Liver (tissue), 9 donors: Measurements from ENCODE around the gene SLU7. TPM values are rescaled to one million over a fixed set of nuclear protein-coding genes. Genes with fewer than 3 reads are reported as not detected.

Experiments
- DNase-seq: peaks from one replicate; pipeline ENCODE4 v3.0.0-alpha.2; 2017; ENCODE audit warnings: low spot score
- H3K27ac ChIP-seq, 2 donors: one replicate each; pipeline ENCODE4 v1.7.0; 2013; ENCODE audit warnings: inconsistent platforms in 2 of 2, low read length in 2 of 2, control low read depth in 1 of 2, low read depth in 1 of 2, mild to moderate bottlenecking in 1 of 2
- H3K27me3 ChIP-seq, 4 donors: one replicate each; pipeline versions ENCODE4 v1.6.1 to v1.7.0; 2013; ENCODE audit warnings: low read length in 3 of 4, inconsistent platforms in 1 of 4, mild to moderate bottlenecking in 1 of 4, moderate library complexity in 1 of 4; ENCODE audit not compliant: control insufficient read depth in 4 of 4, insufficient read depth in 4 of 4
- H3K36me3 ChIP-seq, 4 donors: one replicate each; pipeline versions ENCODE4 v1.6.1 to v1.7.0; 2013; ENCODE audit warnings: low read length in 3 of 4, mild to moderate bottlenecking in 3 of 4, low read depth in 1 of 4, moderate library complexity in 1 of 4; ENCODE audit not compliant: control insufficient read depth in 4 of 4, insufficient read depth in 3 of 4
- H3K4me1 ChIP-seq, 4 donors: one replicate each; pipeline versions ENCODE4 v1.6.1 to v1.7.0; 2013; ENCODE audit warnings: low read length in 3 of 4, mild to moderate bottlenecking in 3 of 4, moderate library complexity in 1 of 4; ENCODE audit not compliant: control insufficient read depth in 4 of 4, insufficient read depth in 4 of 4
- H3K4me3 ChIP-seq, 3 donors: one replicate each; pipeline versions ENCODE4 v1.6.1 to v1.7.0; 2013; ENCODE audit warnings: low read length in 3 of 3, control low read depth in 1 of 3, low read depth in 1 of 3, mild to moderate bottlenecking in 1 of 3
- H3K9ac ChIP-seq, 2 donors: one replicate each; pipeline ENCODE4 v1.7.0; 2013; ENCODE audit warnings: low read length in 2 of 2, mild to moderate bottlenecking in 2 of 2, moderate library complexity in 2 of 2, control low read depth in 1 of 2, low read depth in 1 of 2
- H3K9me3 ChIP-seq, 4 donors: one replicate each; pipeline versions ENCODE4 v1.6.1 to v1.7.0; 2013; ENCODE audit warnings: low read length in 3 of 4; ENCODE audit not compliant: control insufficient read depth in 4 of 4
- ATF3 ChIP-seq: IDR thresholded peaks from 2 replicates; pipeline ENCODE4 v1.6.1; 2016; ENCODE audit warnings: antibody characterized with exemption
- EGR1 ChIP-seq, 2 donors: IDR thresholded peaks; 2 replicates each; pipeline ENCODE4 v1.6.1; 2016 to 2018; ENCODE audit warnings: antibody characterized with exemption in 2 of 2, low read depth in 2 of 2
- FOXA1 ChIP-seq: IDR thresholded peaks from 2 replicates; pipeline ENCODE4 v1.6.1; 2016; ENCODE audit warnings: antibody characterized with exemption
- FOXA2 ChIP-seq: IDR thresholded peaks from 2 replicates; pipeline ENCODE4 v1.6.1; 2016; ENCODE audit warnings: antibody characterized with exemption
- GABPA ChIP-seq, 2 donors: IDR thresholded peaks in 1 of 2; conservative IDR thresholded peaks in 1 of 2; 2 replicates each; pipeline ENCODE4 v1.6.1; 2016; ENCODE audit warnings: antibody characterized with exemption in 2 of 2, mild to moderate bottlenecking in 1 of 2, moderate library complexity in 1 of 2
- HNF4A ChIP-seq, 2 donors: conservative IDR thresholded peaks; 2 replicates each; pipeline ENCODE4 v1.6.1; 2016; ENCODE audit warnings: antibody characterized with exemption in 2 of 2, mild to moderate bottlenecking in 2 of 2
- HNF4G ChIP-seq: IDR thresholded peaks from 2 replicates; pipeline ENCODE4 v1.6.1; 2016; ENCODE audit warnings: antibody characterized with exemption
- JUND ChIP-seq, 2 donors: IDR thresholded peaks; 2 replicates each; pipeline ENCODE4 v1.6.1; 2016; ENCODE audit warnings: antibody characterized with exemption in 2 of 2
- RXRA ChIP-seq, 2 donors: IDR thresholded peaks; 2 replicates each; pipeline ENCODE4 v1.6.1; 2017 to 2018; ENCODE audit warnings: antibody characterized with exemption in 2 of 2, mild to moderate bottlenecking in 1 of 2
- SP1 ChIP-seq: IDR thresholded peaks from 2 replicates; pipeline ENCODE4 v1.6.1; 2018; ENCODE audit warnings: antibody characterized with exemption, mild to moderate bottlenecking
- YY1 ChIP-seq: IDR thresholded peaks from 2 replicates; pipeline ENCODE4 v1.6.1; 2016; ENCODE audit warnings: antibody characterized with exemption, mild to moderate bottlenecking
- WGBS: extraction: QIAGEN DNeasy Blood & Tissue Kit; methylation state at CpG from one replicate; pipeline ENCODE4 v1.1.7; 2013; 5-methylcytosine and 5-hydroxymethylcytosine counted together
- polyA plus RNA-seq, 2 donors: library from polyadenylated mRNA; stranded (reverse) in 1 of 2; unstranded in 1 of 2; fragments of 200-250 nt in 1 of 2; fragments of >200 nt in 1 of 2; fragmentation: Nextera tagmentation in 1 of 2; extraction: Ambion mirVana in 1 of 2; gene quantifications; one replicate each; pipeline versions ENCODE4 v1.2.1 to v1.2.3, GENCODE V29; 2013 to 2015
- total RNA-seq, 2 donors: library from RNA; depleted of rRNA; stranded (reverse); fragments of >200 nt; gene quantifications; one replicate each; pipeline ENCODE4 v1.2.3, GENCODE V29; 2014
- TF ChIP-seq, protein P1 (sequence below): IDR thresholded peaks from 2 replicates; pipeline ENCODE4 v1.6.1; 2016; ENCODE audit warnings: antibody characterized with exemption, mild to moderate bottlenecking
- TF ChIP-seq, protein P2 (sequence below): IDR thresholded peaks from 2 replicates; pipeline ENCODE4 v1.6.1; 2016; ENCODE audit warnings: antibody characterized with exemption
- TF ChIP-seq, protein P3 (sequence below): fragments of 150-350 bp; IDR thresholded peaks from 2 replicates; pipeline ENCODE4 v1.5.1; 2017; ENCODE audit warnings: improper control_type of control experiment, low read depth, low read length; ENCODE audit not compliant: missing input control
- donor health status: healthy.
- donor health status: healthy.
- donor health status: healthy.
- donor health status: healthy.
- donor health status: healthy.

The SLU7 gene
- total and polyA plus RNA-seq, 4 donors, result 7.1 to 21.8 (median 17.6) TPM

DNA sequence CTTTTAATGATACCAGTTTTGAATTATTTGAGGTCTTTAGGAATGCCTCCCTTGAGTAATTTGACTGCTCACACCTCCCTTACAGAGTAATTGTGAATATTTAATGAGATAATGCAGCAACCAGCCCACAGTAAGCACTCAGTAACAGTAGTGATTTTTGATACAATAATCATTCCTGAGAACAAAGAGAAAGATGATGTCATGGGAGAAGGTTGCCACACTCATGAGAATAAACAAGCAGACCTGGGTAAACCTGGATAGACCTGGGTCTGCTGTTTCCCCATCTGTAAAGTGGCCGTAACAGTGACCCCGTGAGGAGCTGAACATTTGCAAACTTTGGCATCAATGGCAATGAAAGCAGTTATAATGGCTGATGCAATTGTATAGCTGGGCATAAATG lies 52.7 kb downstream of the SLU7 start:
- no peak overlapping the region for H3K9ac ChIP-seq
- no peak for TF ChIP-seq ATF3
- TF ChIP-seq HNF4G, result no peak
- TF ChIP-seq RXRA (IDR thresholded peaks at IDR 0.05), result no peak
- no peak for TF ChIP-seq EGR1 (IDR thresholded peaks at IDR 0.05; ENCODE audit: low read depth in 2 of 2)
- TF ChIP-seq SP1, result no peak
- TF ChIP-seq YY1, result no peak
- TF ChIP-seq, protein P1, sequence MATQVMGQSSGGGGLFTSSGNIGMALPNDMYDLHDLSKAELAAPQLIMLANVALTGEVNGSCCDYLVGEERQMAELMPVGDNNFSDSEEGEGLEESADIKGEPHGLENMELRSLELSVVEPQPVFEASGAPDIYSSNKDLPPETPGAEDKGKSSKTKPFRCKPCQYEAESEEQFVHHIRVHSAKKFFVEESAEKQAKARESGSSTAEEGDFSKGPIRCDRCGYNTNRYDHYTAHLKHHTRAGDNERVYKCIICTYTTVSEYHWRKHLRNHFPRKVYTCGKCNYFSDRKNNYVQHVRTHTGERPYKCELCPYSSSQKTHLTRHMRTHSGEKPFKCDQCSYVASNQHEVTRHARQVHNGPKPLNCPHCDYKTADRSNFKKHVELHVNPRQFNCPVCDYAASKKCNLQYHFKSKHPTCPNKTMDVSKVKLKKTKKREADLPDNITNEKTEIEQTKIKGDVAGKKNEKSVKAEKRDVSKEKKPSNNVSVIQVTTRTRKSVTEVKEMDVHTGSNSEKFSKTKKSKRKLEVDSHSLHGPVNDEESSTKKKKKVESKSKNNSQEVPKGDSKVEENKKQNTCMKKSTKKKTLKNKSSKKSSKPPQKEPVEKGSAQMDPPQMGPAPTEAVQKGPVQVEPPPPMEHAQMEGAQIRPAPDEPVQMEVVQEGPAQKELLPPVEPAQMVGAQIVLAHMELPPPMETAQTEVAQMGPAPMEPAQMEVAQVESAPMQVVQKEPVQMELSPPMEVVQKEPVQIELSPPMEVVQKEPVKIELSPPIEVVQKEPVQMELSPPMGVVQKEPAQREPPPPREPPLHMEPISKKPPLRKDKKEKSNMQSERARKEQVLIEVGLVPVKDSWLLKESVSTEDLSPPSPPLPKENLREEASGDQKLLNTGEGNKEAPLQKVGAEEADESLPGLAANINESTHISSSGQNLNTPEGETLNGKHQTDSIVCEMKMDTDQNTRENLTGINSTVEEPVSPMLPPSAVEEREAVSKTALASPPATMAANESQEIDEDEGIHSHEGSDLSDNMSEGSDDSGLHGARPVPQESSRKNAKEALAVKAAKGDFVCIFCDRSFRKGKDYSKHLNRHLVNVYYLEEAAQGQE, result no peak
- no peak for TF ChIP-seq FOXA2
- no peak for TF ChIP-seq JUND (IDR thresholded peaks at IDR 0.05)
- TF ChIP-seq HNF4A (conservative IDR thresholded peaks at IDR 0.05), result no peak
- TF ChIP-seq, protein P2, sequence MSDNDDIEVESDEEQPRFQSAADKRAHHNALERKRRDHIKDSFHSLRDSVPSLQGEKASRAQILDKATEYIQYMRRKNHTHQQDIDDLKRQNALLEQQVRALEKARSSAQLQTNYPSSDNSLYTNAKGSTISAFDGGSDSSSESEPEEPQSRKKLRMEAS, result no peak
- no peak for TF ChIP-seq FOXA1
- H3K27me3 ChIP-seq, result peaks cover 0 to 6% (median 5%) of the 10 kb centered on the region in 4 donors
- H3K36me3 ChIP-seq, result no peaks in the 10 kb centered on the region
- no peaks in the 10 kb centered on the region for H3K9me3 ChIP-seq
- H3K4me1 ChIP-seq, result peaks cover 0 to 3% (median 1%) of the 10 kb centered on the region in 4 donors
- 83% methylated on average over 2 of the region's 2 CpGs for WGBS
- no peak overlapping the region for H3K27ac ChIP-seq
- no peak overlapping the region for H3K4me3 ChIP-seq
- no peak for DNase-seq

DNA sequence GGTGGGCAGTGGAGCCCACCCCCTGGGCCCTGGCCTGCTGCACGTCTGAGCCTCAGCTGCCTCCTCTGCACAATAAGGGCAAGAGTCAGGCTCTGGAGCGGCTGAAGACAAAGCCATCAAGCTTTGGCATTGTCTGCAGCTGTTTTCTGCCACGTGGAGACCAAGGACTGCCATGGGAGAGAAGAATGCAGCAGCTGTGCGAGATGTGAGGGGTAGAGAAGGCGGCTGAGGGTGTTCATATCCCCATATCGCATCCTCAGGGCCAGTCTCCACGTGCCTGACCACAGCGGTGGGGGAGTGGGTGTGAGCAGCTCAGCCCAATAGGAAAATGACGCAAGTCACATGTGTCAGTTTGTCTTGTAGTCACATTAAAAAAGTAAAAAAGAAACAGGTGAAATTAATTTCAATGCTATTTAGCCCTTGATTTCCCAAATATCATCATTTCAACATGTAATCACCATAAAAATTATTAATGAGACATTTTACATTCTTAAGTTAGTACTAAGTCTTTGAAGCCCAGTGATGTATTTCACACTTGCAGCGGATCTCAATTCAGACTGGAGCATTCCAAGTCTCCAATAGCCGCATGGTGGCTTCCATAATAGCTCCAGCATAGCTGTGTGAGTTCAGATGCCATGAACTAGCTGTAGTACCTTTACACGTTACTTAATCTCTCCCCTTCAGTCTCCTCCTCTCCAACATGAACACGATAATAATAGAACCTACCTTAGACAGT lies 55.1 kb downstream of the SLU7 start:
- Histone ChIP-seq H3K27ac (no peak overlapping the region), H3K27me3 (no peaks in the 10 kb centered on the region), H3K4me1 (no peaks in the 10 kb centered on the region), H3K9me3 (no peaks in the 10 kb centered on the region), H3K36me3 (no peaks in the 10 kb centered on the region), H3K4me3 (no peak overlapping the region), H3K9ac (no peak overlapping the region)
- TF ChIP-seq, protein P1, result no peak
- TF ChIP-seq SP1 (no peak), GABPA (IDR thresholded peaks at IDR 0.05 in 1 of 2, conservative IDR thresholded peaks at IDR 0.05 in 1 of 2) (no peak), YY1 (no peak), EGR1 (IDR thresholded peaks at IDR 0.05; ENCODE audit: low read depth in 2 of 2) (no peak), RXRA (IDR thresholded peaks at IDR 0.05) (no peak)
- TF ChIP-seq, protein P3, sequence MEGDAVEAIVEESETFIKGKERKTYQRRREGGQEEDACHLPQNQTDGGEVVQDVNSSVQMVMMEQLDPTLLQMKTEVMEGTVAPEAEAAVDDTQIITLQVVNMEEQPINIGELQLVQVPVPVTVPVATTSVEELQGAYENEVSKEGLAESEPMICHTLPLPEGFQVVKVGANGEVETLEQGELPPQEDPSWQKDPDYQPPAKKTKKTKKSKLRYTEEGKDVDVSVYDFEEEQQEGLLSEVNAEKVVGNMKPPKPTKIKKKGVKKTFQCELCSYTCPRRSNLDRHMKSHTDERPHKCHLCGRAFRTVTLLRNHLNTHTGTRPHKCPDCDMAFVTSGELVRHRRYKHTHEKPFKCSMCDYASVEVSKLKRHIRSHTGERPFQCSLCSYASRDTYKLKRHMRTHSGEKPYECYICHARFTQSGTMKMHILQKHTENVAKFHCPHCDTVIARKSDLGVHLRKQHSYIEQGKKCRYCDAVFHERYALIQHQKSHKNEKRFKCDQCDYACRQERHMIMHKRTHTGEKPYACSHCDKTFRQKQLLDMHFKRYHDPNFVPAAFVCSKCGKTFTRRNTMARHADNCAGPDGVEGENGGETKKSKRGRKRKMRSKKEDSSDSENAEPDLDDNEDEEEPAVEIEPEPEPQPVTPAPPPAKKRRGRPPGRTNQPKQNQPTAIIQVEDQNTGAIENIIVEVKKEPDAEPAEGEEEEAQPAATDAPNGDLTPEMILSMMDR, result no peak
- no peak for DNase-seq
- 84% methylated on average over 13 of the region's 13 CpGs for WGBS
